Measurements from ENCODE around the gene ERC1.

DNA sequence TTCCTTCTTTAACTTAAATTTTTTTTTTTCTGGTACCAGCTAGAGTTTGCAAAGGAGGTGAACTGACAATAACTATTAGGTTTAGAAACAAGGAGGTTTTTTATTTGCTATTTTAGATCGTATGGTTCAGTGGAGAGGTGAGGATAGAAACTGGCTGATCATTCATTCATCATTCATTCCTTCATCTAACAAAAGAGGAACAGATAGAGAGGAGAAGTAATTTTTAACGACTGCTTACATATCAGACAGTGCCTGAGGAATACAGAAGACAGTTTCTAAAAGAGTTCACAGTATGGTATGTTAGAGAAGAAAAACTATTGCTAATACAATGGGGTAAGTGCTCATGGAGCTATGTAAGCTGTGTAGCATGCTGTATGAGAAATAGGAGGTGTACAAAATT is 111.1 kb downstream of the ERC1 start:
- TF ChIP-seq REST (IDR thresholded peaks at IDR 0.05; ENCODE audit: borderline replicate concordance) (no peak), EZH2 (IDR thresholded peaks at IDR 0.05; ENCODE audit: borderline replicate concordance, insufficient read depth, low read length, poor library complexity, severe bottlenecking) (no peak), EP300 (conservative IDR thresholded peaks at IDR 0.05; ENCODE audit: poor library complexity, severe bottlenecking) (no peak), RAD21 (conservative IDR thresholded peaks at IDR 0.05) (no peak), MXI1 (conservative IDR thresholded peaks at IDR 0.05; ENCODE audit: poor library complexity, severe bottlenecking) (no peak), POLR2AphosphoS5 (IDR thresholded peaks at IDR 0.05) (no peak), SMC3 (conservative IDR thresholded peaks at IDR 0.05; ENCODE audit: poor library complexity) (no peak), TAF1 (IDR thresholded peaks at IDR 0.05; ENCODE audit: low read depth) (no peak)
- TF ChIP-seq, protein P1, sequence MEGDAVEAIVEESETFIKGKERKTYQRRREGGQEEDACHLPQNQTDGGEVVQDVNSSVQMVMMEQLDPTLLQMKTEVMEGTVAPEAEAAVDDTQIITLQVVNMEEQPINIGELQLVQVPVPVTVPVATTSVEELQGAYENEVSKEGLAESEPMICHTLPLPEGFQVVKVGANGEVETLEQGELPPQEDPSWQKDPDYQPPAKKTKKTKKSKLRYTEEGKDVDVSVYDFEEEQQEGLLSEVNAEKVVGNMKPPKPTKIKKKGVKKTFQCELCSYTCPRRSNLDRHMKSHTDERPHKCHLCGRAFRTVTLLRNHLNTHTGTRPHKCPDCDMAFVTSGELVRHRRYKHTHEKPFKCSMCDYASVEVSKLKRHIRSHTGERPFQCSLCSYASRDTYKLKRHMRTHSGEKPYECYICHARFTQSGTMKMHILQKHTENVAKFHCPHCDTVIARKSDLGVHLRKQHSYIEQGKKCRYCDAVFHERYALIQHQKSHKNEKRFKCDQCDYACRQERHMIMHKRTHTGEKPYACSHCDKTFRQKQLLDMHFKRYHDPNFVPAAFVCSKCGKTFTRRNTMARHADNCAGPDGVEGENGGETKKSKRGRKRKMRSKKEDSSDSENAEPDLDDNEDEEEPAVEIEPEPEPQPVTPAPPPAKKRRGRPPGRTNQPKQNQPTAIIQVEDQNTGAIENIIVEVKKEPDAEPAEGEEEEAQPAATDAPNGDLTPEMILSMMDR (IDR thresholded peaks at IDR 0.05; ENCODE audit: poor library complexity, severe bottlenecking), result no peak

Measured in neural cell (in vitro differentiated cells).